ENCODE measurements around the gene MOB1B.

GRCh38 chr4:71009890-71010588 is 107.9 kb downstream of the MOB1B start:
- TF ChIP-seq EZH2 (IDR thresholded peaks at IDR 0.05; ENCODE audit: insufficient read depth, poor library complexity, severe bottlenecking) (no peak), EZH2phosphoT487 (IDR thresholded peaks at IDR 0.05; ENCODE audit: insufficient read depth, low read depth) (no peak)

All from GM23248 (cell line).